Measurements from ENCODE around the gene EVA1C. TPM values are rescaled to one million over a fixed set of nuclear protein-coding genes. Genes with fewer than 3 reads are reported as not detected.
"Not testable (repeated sequence)": the region's sequence is repeated elsewhere in the genome, so short reads cannot be mapped to it uniquely, and the experiment has no call there.

The EVA1C gene
- total RNA-seq, 2 experiments from 2014 or later = 11.5 to 13.4 TPM

GRCh38 chr21:32539378-32539777, 126.9 kb downstream of the EVA1C start:
- CTCF ChIA-PET = no interaction called here

GRCh38 chr21:32543056-32543455, 130.6 kb downstream of the EVA1C start:
- POLR2A ChIA-PET, CTCF ChIA-PET: not testable (repeated sequence)

More at GRCh38 chr21:32539378-32539777, 126.9 kb downstream of the EVA1C start:
- POLR2A ChIA-PET = no interaction called here

GRCh38 chr21:32543975-32544374, 131.5 kb downstream of the EVA1C start:
- POLR2A ChIA-PET = no interaction called here
- CTCF ChIA-PET = no interaction called here

GRCh38 chr21:32544697-32545096, 132.2 kb downstream of the EVA1C start:
- ChIA-PET POLR2A (no interaction called here), CTCF (no interaction called here)

DNA sequence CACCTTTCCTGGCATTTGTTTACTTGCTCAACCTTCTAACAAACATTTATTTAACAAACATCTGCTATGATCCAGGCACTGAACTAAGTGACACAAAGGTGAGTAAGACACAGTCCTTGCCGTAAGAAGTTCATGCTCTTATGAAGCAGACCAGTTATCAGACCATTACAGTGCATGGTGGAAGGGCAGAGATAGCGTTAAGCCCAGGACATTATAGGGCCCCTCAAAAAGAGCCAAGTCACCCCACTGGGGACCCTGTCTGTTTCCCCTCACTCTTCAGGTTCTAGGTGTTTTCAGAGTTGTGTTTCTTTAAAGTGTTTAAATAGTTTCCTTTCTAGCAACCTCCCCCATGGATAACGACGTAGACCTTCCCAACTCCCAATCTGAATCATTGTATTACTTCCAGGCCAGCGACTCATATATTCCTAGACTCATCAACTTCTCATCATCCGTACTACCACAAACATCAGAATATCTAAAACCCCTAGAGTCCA, 133.5 kb downstream of the EVA1C start:
- CTCF ChIA-PET = no interaction called here
- POLR2A ChIA-PET = no interaction called here

GRCh38 chr21:32547018-32547417, 134.5 kb downstream of the EVA1C start:
- ChIA-PET POLR2A (no interaction called here), CTCF (interaction anchor here (1.2 to 1.5 kb wide), 2 partner anchors 20 to 22 kb away, joined by 3 read pairs; no protein-coding TSS in a partner anchor)

- ChIA-PET CTCF (no interaction called here), POLR2A (no interaction called here)
Observed at GRCh38 chr21:32548978-32549377, 136.5 kb downstream of the EVA1C start.

GRCh38 chr21:32549440-32549839, 136.9 kb downstream of the EVA1C start:
- CTCF ChIA-PET = no interaction called here
- POLR2A ChIA-PET = no interaction called here

DNA sequence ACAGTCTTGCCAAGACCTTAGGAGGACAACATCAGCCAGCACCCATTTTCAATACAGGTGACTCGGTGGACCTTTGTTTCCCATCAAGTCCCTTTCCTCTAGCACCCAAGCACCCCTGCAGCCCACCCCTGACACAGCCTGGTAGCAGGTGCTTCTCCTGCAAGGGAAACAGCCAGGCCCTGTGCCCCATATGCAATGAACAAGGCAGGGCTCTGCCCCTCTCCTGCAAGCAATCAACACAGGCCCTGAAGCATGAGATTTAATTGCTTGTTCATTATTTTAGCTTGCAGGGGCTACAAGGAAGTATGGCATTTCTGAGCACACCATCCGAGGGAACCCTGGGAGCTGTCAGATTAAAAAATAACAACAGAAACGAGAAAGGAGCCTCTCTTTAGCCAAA, 137.4 kb downstream of the EVA1C start:
- ChIA-PET CTCF (no interaction called here), POLR2A (no interaction called here)

- POLR2A ChIA-PET = no interaction called here
- CTCF ChIA-PET = no interaction called here
Observed at GRCh38 chr21:32554832-32555638, 142.5 kb downstream of the EVA1C start.

GRCh38 chr21:32558106-32558505, 145.6 kb downstream of the EVA1C start:
- POLR2A ChIA-PET = no interaction called here
- CTCF ChIA-PET = no interaction called here

DNA sequence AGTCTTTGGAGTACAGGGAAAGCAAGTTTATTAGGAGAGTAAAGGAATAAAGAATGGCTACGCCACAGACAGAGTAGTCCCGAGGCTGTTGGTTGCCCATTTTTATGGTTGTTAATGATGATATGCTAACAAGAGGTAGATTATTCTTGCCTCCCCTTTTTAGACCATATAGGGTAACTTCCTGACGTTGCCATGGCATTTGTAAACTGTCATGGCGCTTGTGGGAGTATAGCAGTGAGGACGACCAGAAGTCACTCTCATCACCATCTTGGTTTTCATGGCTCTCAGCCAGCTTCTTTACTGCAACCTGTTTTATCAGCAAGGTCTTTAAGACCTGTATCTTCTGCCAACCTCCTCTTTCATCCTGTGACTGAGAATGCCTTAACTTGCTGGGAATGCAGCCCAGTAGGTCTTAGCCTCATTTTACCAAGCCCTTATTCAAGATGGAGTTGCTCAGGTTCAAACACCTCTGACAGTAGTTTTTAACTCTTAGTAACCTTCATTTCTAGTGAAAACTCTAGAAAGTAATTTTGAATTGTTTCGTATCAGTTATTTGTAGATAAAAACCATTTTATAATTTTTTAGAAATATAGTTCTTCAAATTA, 146.6 kb downstream of the EVA1C start:
- ChIA-PET CTCF (no interaction called here), POLR2A (no interaction called here)

- ChIA-PET CTCF (interaction anchor here (2.4 kb wide), 1 partner anchor 9 kb away, joined by 6 read pairs; no protein-coding TSS in a partner anchor), POLR2A (interaction anchor here (0.6 kb wide), 1 partner anchor 163 kb away, joined by 9 read pairs; no protein-coding TSS in a partner anchor)
Observed at GRCh38 chr21:32560896-32561295, 148.4 kb downstream of the EVA1C start.

DNA sequence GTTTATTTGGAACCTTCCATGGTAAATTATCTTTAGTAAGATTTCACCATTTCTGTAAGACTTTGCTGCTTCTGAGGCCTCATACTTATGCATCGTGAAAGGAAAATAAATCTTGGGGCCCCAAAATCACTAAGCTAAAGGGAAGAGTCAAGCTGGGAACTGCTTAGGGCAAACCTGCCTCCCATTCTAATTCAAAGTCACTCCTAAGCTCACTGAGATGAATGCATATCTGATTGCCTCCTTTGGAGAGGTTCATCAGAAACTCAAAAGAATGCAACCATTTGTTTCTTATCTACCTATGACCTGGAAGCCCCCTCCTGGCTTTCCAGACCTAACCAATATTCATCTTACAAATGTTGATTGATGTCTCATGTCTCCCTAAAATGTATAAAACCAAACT, 149.0 kb downstream of the EVA1C start:
- ChIA-PET POLR2A (interaction anchor here (0.6 kb wide), 1 partner anchor 164 kb away, joined by 9 read pairs; no protein-coding TSS in a partner anchor), CTCF (interaction anchor here (2.4 kb wide), 1 partner anchor 8 kb away, joined by 6 read pairs; no protein-coding TSS in a partner anchor)

GRCh38 chr21:32562426-32562825, 149.9 kb downstream of the EVA1C start:
- CTCF ChIA-PET = no interaction called here

GRCh38 chr21:32562915-32563314, 150.4 kb downstream of the EVA1C start:
- CTCF ChIA-PET = no interaction called here
- POLR2A ChIA-PET = no interaction called here

More at GRCh38 chr21:32562426-32562825, 149.9 kb downstream of the EVA1C start:
- POLR2A ChIA-PET = no interaction called here

Other genes with a start within 250 kb of the EVA1C start
- 10 to 100 TPM; 31.1 to 31.8 TPM for gene MIS18A, start 133.7 kb upstream of the EVA1C start, total RNA-seq
- gene MRAP, start 113.9 kb upstream of the EVA1C start, total RNA-seq = not detected
- gene URB1, start 19.7 kb upstream of the EVA1C start, total RNA-seq = 10 to 100 TPM; 39.8 to 41.3 TPM
- under 1 TPM in 1 of 2 experiments, not detected in 1; 0.15 TPM for gene TCP10L, start 172.8 kb downstream of the EVA1C start, total RNA-seq
- 10 to 100 TPM; 49.7 to 54.7 TPM for gene CFAP298, start 199.7 kb downstream of the EVA1C start, total RNA-seq

Measured in activated CD8-positive, alpha-beta memory T cell treated with anti-CD3 and anti-CD28 coated beads for 36 hours (primary cell).